MM.1S (cell line): ENCODE data around the gene MKRN1.
"Not testable (repeated sequence)": the region's sequence is repeated elsewhere in the genome, so short reads cannot be mapped to it uniquely, and the experiment has no call there.

Source experiments
- DNase-seq: peaks from one replicate; pipeline ENCODE4 v3.0.0-alpha.2; 2015
- H2AFZ ChIP-seq: fragments of 300-600 bp; sonication (generic); 2 replicates; pipeline ENCODE4 v1.6.0; 2016; ENCODE audit warnings: antibody characterized with exemption, low read length
- H3F3A ChIP-seq: fragments of 300-600 bp; sonication (generic); 2 replicates; pipeline ENCODE4 v1.6.1; 2016; ENCODE audit warnings: mild to moderate bottlenecking, antibody characterized with exemption, low read length, moderate library complexity, mixed read lengths; ENCODE audit not compliant: insufficient read depth
- H3K27ac ChIP-seq: fragments of 300-600 bp; sonication (generic); 2 replicates; pipeline ENCODE4 v1.5.1; 2016; ENCODE audit warnings: mild to moderate bottlenecking, low read length
- H3K27me3 ChIP-seq: fragments of 300-600 bp; sonication (generic); replicated peaks from 2 replicates; pipeline ENCODE4 v1.6.0; 2016; ENCODE audit warnings: low read length; ENCODE audit not compliant: insufficient read depth
- H3K36me3 ChIP-seq: fragments of 300-600 bp; sonication (generic); replicated peaks from 2 replicates; pipeline ENCODE4 v1.6.1; 2016; ENCODE audit warnings: mild to moderate bottlenecking, low read length, mixed read lengths; ENCODE audit not compliant: insufficient read depth
- H3K4me1 ChIP-seq: fragments of 300-600 bp; sonication (generic); 2 replicates; pipeline ENCODE4 v1.6.1; 2016; ENCODE audit warnings: low read length, mixed read lengths
- H3K4me2 ChIP-seq: fragments of 300-600 bp; sonication (generic); 2 replicates; pipeline ENCODE4 v1.6.0; 2016; ENCODE audit warnings: low read depth, low read length
- H3K4me3 ChIP-seq: fragments of 300-600 bp; sonication (generic); 2 replicates; pipeline ENCODE4 v1.5.1; 2016; ENCODE audit warnings: low read length, mixed read lengths
- H3K79me2 ChIP-seq: fragments of 300-600 bp; sonication (generic); 2 replicates; pipeline ENCODE4 v1.6.1; 2016; ENCODE audit warnings: mixed run types, low read length, mixed read lengths
- H3K9ac ChIP-seq: fragments of 300-600 bp; sonication (generic); 2 replicates; pipeline ENCODE4 v1.6.1; 2016; ENCODE audit warnings: low read length, mixed read lengths
- H3K9me2 ChIP-seq: fragments of 300-600 bp; sonication (generic); replicated peaks from 2 replicates; pipeline ENCODE4 v1.6.1; 2016; ENCODE audit warnings: mild to moderate bottlenecking, low read length, mixed read lengths; ENCODE audit not compliant: insufficient read depth
- H3K9me3 ChIP-seq: fragments of 300-600 bp; sonication (generic); replicated peaks from 2 replicates; pipeline ENCODE4 v1.6.1; 2016; ENCODE audit warnings: mild to moderate bottlenecking, low read length, mixed read lengths; ENCODE audit not compliant: insufficient read depth
- H4K20me1 ChIP-seq: fragments of 300-600 bp; sonication (generic); 2 replicates; pipeline ENCODE4 v1.6.1; 2016; ENCODE audit warnings: mild to moderate bottlenecking, low read length, moderate library complexity, mixed read lengths; ENCODE audit not compliant: insufficient read depth
- EZH2 ChIP-seq: fragments of 300-600 bp; sonication (generic); optimal IDR thresholded peaks from 2 replicates; pipeline ENCODE3; 2017; ENCODE audit warnings: low read depth, mild to moderate bottlenecking, antibody characterized with exemption, low read length, mixed read lengths
- EZH2phosphoT487 ChIP-seq: fragments of 300-600 bp; sonication (generic); IDR thresholded peaks from 2 replicates; pipeline ENCODE4 v1.6.1; 2018; ENCODE audit warnings: antibody characterized with exemption, low read length
- TF ChIP-seq, protein P1 (sequence below): fragments of 300-600 bp; sonication (generic); IDR thresholded peaks from 2 replicates; pipeline ENCODE4 v1.5.1; 2016; ENCODE audit warnings: antibody characterized with exemption, low read length, mixed read lengths

Gene MKRN1

DNA sequence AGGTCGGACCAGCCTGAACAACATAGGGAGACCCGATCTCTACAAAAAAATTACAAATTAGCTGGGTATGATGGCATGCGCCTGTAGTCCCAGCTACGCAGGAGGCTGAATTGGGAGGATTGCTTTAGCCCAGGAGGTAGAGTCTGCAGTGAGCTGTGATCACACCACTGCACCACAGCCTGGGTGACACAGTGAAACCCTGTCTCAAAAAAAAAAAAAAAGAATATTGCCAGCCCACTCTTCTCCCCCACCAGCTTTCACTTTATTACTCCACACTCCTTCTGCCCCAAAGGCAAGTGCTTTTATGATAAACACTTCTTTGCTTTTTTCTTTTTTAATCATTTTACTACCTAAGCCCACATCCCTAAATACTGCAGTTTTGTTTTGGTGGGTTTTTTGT lies 60.7 kb downstream of the MKRN1 start:
- Histone ChIP-seq H3K4me3 (no peak overlapping the region), H3K9me3 (no peaks in the 10 kb centered on the region), H3K36me3 (no peaks in the 10 kb centered on the region), H3F3A (no peaks in the 10 kb centered on the region), H3K27me3 (peaks cover 7% of the 10 kb centered on the region; the same call in 1 of the 2 replicates), H3K27ac (no peak overlapping the region), H4K20me1 (no peaks in the 10 kb centered on the region), H3K79me2 (no peaks in the 10 kb centered on the region), H3K9ac (no peak overlapping the region), H3K9me2 (no peaks in the 10 kb centered on the region), H3K4me2 (no peak overlapping the region), H3K4me1 (no peaks in the 10 kb centered on the region), H2AFZ (no peak overlapping the region)
- no peak for TF ChIP-seq EZH2
- TF ChIP-seq EZH2phosphoT487: no peak
- TF ChIP-seq, protein P1, sequence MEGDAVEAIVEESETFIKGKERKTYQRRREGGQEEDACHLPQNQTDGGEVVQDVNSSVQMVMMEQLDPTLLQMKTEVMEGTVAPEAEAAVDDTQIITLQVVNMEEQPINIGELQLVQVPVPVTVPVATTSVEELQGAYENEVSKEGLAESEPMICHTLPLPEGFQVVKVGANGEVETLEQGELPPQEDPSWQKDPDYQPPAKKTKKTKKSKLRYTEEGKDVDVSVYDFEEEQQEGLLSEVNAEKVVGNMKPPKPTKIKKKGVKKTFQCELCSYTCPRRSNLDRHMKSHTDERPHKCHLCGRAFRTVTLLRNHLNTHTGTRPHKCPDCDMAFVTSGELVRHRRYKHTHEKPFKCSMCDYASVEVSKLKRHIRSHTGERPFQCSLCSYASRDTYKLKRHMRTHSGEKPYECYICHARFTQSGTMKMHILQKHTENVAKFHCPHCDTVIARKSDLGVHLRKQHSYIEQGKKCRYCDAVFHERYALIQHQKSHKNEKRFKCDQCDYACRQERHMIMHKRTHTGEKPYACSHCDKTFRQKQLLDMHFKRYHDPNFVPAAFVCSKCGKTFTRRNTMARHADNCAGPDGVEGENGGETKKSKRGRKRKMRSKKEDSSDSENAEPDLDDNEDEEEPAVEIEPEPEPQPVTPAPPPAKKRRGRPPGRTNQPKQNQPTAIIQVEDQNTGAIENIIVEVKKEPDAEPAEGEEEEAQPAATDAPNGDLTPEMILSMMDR: no peak
- DNase-seq: no peak

DNA sequence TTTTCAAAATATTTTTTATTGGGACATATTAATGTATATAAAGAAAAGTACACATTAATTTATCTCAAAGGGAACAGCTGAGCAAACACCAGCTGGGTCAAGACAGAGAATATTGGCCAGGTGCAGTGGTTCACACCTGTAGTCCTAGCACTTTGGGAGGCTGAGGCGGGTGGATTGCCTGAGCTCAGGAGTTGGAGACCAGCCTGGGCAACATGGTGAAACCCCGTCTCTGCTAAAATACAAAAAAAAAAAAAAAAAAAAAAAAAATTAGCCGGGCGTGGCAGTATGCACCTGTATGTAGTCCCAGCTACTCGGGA lies 61.2 kb downstream of the MKRN1 start:
- H3F3A ChIP-seq, H3K9ac ChIP-seq, H3K27ac ChIP-seq, H3K9me3 ChIP-seq, H3K79me2 ChIP-seq, H3K9me2 ChIP-seq, H2AFZ ChIP-seq, H4K20me1 ChIP-seq, H3K4me3 ChIP-seq, H3K4me1 ChIP-seq, H3K27me3 ChIP-seq, H3K4me2 ChIP-seq, H3K36me3 ChIP-seq, DNase-seq: not testable (repeated sequence)

DNA sequence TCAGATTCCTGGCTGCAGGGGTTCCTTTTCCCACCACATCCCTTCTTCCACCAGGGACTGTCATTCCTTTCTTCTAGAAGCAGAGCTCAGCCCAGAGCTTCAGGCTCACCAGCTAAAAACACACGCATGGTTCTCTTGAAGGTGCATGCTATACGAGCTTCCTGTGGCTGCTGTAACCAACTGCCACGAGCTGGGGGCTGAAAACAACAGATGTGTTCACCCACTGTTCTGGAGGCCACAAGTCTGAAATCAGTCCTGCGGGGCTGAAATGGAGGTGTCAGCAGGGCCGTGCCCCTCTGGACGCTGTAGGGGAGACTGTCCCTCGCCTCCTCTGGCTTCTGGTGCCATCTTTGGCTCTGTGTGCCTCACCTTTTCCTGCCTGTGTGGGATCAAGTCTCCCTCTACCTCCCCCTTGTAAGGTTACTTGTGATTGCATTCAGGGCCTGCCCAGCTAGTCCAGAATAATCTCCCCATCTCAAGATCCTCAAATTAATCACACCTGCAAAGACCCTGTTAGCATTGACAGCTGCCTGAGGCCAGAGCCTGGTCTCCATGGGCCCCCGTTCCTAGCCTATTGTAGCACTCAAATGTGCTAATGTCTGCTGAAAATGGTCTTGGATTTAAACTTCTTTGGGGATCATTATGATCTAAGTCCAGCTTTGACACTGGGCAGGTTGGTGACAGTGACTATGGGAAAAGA lies 61.7 kb downstream of the MKRN1 start:
- no peaks in the 10 kb centered on the region for H3K79me2 ChIP-seq
- no peak overlapping the region for H3K9ac ChIP-seq
- H3K4me3 ChIP-seq: no peak overlapping the region
- no peak for TF ChIP-seq EZH2
- TF ChIP-seq EZH2phosphoT487: no peak
- TF ChIP-seq, protein P1: no peak
- no peaks in the 10 kb centered on the region for H3F3A ChIP-seq
- H3K27me3 ChIP-seq: peaks cover 7% of the 10 kb centered on the region; the same call in 1 of the 2 replicates
- H2AFZ ChIP-seq: no peak overlapping the region
- no peaks in the 10 kb centered on the region for H3K9me3 ChIP-seq
- no peaks in the 10 kb centered on the region for H3K4me1 ChIP-seq
- no peak overlapping the region for H3K27ac ChIP-seq
- H3K36me3 ChIP-seq: no peaks in the 10 kb centered on the region
- H3K9me2 ChIP-seq: no peaks in the 10 kb centered on the region
- no peak for DNase-seq
- H4K20me1 ChIP-seq: no peaks in the 10 kb centered on the region
- no peak overlapping the region for H3K4me2 ChIP-seq

DNA sequence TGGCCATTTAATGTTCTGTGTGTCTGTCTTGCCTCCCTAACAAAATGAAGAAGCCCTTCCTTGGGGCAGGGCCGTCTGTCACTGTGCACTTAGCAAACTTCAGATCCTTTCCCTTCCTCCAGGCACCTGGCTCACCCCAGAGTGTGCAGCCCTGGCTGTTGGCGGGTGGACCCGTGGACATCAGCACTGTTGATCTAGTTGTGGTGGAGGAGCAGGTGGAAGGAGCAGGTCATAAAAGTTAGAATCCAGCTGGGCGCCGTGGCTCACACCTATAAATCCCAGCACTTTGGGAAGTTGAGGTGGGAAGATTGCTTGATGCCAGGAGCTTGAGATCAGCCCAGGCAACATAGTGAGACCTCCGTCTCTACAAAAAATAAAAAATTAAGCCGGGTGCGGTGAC lies 62.7 kb downstream of the MKRN1 start:
- H4K20me1 ChIP-seq: no peaks in the 10 kb centered on the region
- no peak overlapping the region for H3K9ac ChIP-seq
- no peaks in the 10 kb centered on the region for H3K9me2 ChIP-seq
- H3K4me1 ChIP-seq: no peaks in the 10 kb centered on the region
- no peak overlapping the region for H3K4me3 ChIP-seq
- H3K27ac ChIP-seq: no peak overlapping the region
- H3K9me3 ChIP-seq: no peaks in the 10 kb centered on the region
- H3K4me2 ChIP-seq: no peak overlapping the region
- no peak for TF ChIP-seq EZH2phosphoT487
- TF ChIP-seq EZH2: no peak
- TF ChIP-seq, protein P1: no peak
- DNase-seq: no peak
- H2AFZ ChIP-seq: no peak overlapping the region
- no peaks in the 10 kb centered on the region for H3K79me2 ChIP-seq
- H3F3A ChIP-seq: no peaks in the 10 kb centered on the region
- peaks cover 7% of the 10 kb centered on the region; the same call in 1 of the 2 replicates for H3K27me3 ChIP-seq
- H3K36me3 ChIP-seq: no peaks in the 10 kb centered on the region

DNA sequence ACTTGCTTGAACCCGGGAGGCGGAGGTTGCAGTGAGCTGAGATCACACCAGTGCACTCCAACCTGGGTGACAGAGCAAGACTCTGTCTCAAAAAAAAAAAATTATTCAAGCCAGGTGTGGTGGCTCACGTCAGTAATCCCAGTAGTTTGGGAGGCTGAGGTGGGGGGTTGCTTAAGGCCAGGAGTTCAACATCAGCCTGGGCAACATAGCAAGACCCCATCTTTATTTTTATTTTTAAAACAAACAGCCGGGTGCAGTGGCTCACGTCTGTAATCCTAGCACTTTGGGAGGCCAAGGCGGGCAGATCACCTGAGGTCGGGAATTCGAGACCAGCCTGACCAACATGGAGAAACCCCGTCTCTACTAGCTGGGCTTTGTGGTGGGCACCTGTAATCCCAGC lies 63.5 kb downstream of the MKRN1 start:
- not testable (repeated sequence) for H4K20me1 ChIP-seq, H3K36me3 ChIP-seq, H3K9ac ChIP-seq, H3K9me2 ChIP-seq, H3K27me3 ChIP-seq, H3K79me2 ChIP-seq, H3K4me3 ChIP-seq, DNase-seq, H3K9me3 ChIP-seq, H3F3A ChIP-seq, H3K4me2 ChIP-seq, H2AFZ ChIP-seq, H3K4me1 ChIP-seq, H3K27ac ChIP-seq
